Activated CD8-positive, alpha-beta memory T cell treated with anti-CD3 and anti-CD28 coated beads, Interleukin-2, amount 10 ng/mL, durations not matched to agents 7 days and 5 days (primary cell): ENCODE results near the gene GREB1L. TPM values are rescaled to one million over a fixed set of nuclear protein-coding genes. Genes with fewer than 3 reads are reported as not detected.
"Not testable (repeated sequence)": the region's sequence is repeated elsewhere in the genome, so short reads cannot be mapped to it uniquely, and the experiment has no call there.

Source experiments
- ATAC-seq: fragments of 150-1000 bp; cut with Tn5 transposase; one replicate; pipeline ENCODE4 v1.10.0; 2021; ENCODE audit warnings: moderate library complexity
- CTCF ChIA-PET: fragments of 350-600 bp; sonication (Branson Sonifier 250); formaldehyde crosslinking; loops from one replicate; lab custom pipeline; 2021; ENCODE audit warnings: antibody characterized with exemption; lab: Charles Lee
- DNase-seq: peaks from one replicate; pipeline ENCODE4 v3.0.0-alpha.2; 2020
- H3K27ac Mint-ChIP-seq: one replicate; pipeline ENCODE4 v1.8.0; 2021; ENCODE audit warnings: mild to moderate bottlenecking, mixed read lengths
- H3K27me3 Mint-ChIP-seq: one replicate; pipeline ENCODE4 v1.8.0; 2021; ENCODE audit warnings: mixed read lengths
- H3K36me3 Mint-ChIP-seq: one replicate; pipeline ENCODE4 v1.8.0; 2021; ENCODE audit warnings: mild to moderate bottlenecking, mixed read lengths
- H3K4me1 Mint-ChIP-seq: one replicate; pipeline ENCODE4 v1.8.0; 2021; ENCODE audit warnings: mixed read lengths
- H3K4me3 Mint-ChIP-seq: one replicate; pipeline ENCODE4 v1.8.0; 2021; ENCODE audit warnings: mild to moderate bottlenecking, moderate library complexity, mixed read lengths
- H3K9me3 Mint-ChIP-seq: one replicate; pipeline ENCODE4 v1.8.0; 2022; ENCODE audit warnings: low read depth, mixed read lengths
- total RNA-seq, 2 experiments: library from RNA; stranded (reverse); gene quantifications; one replicate each; pipeline ENCODE4 v1.2.3, GENCODE V29; 2021

GREB1L gene
- total RNA-seq, 2 experiments from 2014 or later, result not detected

- ATAC-seq (no peak), DNase-seq (no peak)
- Mint-ChIP-seq H3K4me1 (no peaks in the 10 kb centered on the region), H3K4me3 (no peak overlapping the region), H3K27me3 (no peaks in the 10 kb centered on the region), H3K36me3 (no peaks in the 10 kb centered on the region), H3K9me3 (no peaks in the 10 kb centered on the region), H3K27ac (no peak overlapping the region)
- CTCF ChIA-PET, result interaction anchor here (0.6 kb wide), 1 partner anchor 460 kb away, joined by 5 read pairs; no protein-coding TSS in a partner anchor
These were observed 30.1 kb downstream of the GREB1L start for GRCh38 chr18:21272016-21272579.

DNA sequence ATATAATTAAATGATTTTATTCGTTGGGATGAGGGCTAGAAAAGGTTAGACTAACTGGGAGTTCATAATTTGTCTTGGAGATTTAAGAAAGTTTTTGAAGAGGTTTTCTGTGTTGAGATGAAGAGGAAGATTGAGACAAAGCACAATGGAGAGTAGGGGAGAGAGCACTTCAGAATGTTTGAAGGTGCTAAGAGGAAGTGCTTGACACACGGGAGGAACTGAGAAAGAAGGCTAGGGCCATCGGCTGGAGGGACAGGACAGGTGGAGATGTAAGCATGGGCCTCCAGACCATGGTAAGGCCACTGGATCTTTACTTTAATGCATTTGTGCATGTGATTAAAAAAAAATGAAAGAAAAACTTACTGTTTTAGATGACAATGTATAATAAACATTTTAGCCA lies 31.5 kb downstream of the GREB1L start:
- no peaks in the 10 kb centered on the region for H3K4me1 Mint-ChIP-seq
- no peaks in the 10 kb centered on the region for H3K36me3 Mint-ChIP-seq
- no peaks in the 10 kb centered on the region for H3K27me3 Mint-ChIP-seq
- H3K4me3 Mint-ChIP-seq, result no peak overlapping the region
- ATAC-seq (no peak), DNase-seq (no peak)
- no peaks in the 10 kb centered on the region for H3K9me3 Mint-ChIP-seq
- H3K27ac Mint-ChIP-seq, result no peak overlapping the region
- CTCF ChIA-PET, result no interaction called here

GRCh38 chr18:21275645-21276044 lies 33.6 kb downstream of the GREB1L start:
- Mint-ChIP-seq H3K4me3 (no peak overlapping the region), H3K27ac (no peak overlapping the region), H3K9me3 (no peaks in the 10 kb centered on the region), H3K4me1 (no peaks in the 10 kb centered on the region), H3K27me3 (peaks cover 2% of the 10 kb centered on the region), H3K36me3 (no peaks in the 10 kb centered on the region)
- no peak for DNase-seq
- no peak for ATAC-seq
- CTCF ChIA-PET, result no interaction called here

- DNase-seq (no peak), ATAC-seq (no peak)
- Mint-ChIP-seq H3K27ac (no peak overlapping the region), H3K36me3 (no peaks in the 10 kb centered on the region), H3K4me3 (no peak overlapping the region), H3K27me3 (peaks cover 4% of the 10 kb centered on the region), H3K9me3 (no peaks in the 10 kb centered on the region), H3K4me1 (no peaks in the 10 kb centered on the region)
- CTCF ChIA-PET, result no interaction called here
These were observed 35.5 kb downstream of the GREB1L start for GRCh38 chr18:21277578-21277977.

- DNase-seq, H3K36me3 Mint-ChIP-seq, H3K4me3 Mint-ChIP-seq, CTCF ChIA-PET, H3K9me3 Mint-ChIP-seq, H3K27ac Mint-ChIP-seq, H3K27me3 Mint-ChIP-seq, H3K4me1 Mint-ChIP-seq, ATAC-seq: not testable (repeated sequence)
These were observed 36.2 kb downstream of the GREB1L start for GRCh38 chr18:21278218-21278617.

DNA sequence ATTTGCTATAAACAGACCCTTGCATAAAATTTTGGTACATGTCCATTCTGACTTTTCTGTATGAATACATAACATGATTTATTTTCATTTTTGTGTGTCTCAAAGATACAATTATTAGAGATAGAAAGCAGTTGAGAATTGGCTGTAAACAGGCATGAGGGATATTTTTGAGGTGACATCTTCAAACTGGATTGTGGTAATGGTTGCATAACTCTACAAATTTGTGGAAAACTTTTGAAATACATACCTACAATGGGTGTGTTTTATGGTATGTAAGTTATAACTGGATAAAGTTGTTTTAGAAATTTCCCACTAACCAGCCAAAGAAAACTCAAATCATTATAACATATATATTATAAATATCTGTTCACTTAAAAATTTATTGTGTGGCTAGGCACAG lies 39.6 kb downstream of the GREB1L start:
- no peak overlapping the region for H3K27ac Mint-ChIP-seq
- no peak overlapping the region for H3K4me3 Mint-ChIP-seq
- no peaks in the 10 kb centered on the region for H3K36me3 Mint-ChIP-seq
- no peaks in the 10 kb centered on the region for H3K9me3 Mint-ChIP-seq
- ATAC-seq, result no peak
- CTCF ChIA-PET, result no interaction called here
- H3K27me3 Mint-ChIP-seq, result peaks cover 18% of the 10 kb centered on the region
- no peaks in the 10 kb centered on the region for H3K4me1 Mint-ChIP-seq
- no peak for DNase-seq

- no peaks in the 10 kb centered on the region for H3K4me1 Mint-ChIP-seq
- H3K36me3 Mint-ChIP-seq, result no peaks in the 10 kb centered on the region
- CTCF ChIA-PET, result no interaction called here
- peaks cover 20% of the 10 kb centered on the region for H3K27me3 Mint-ChIP-seq
- DNase-seq (no peak), ATAC-seq (no peak)
- no peaks in the 10 kb centered on the region for H3K9me3 Mint-ChIP-seq
- no peak overlapping the region for H3K27ac Mint-ChIP-seq
- H3K4me3 Mint-ChIP-seq, result no peak overlapping the region
These were observed 42.5 kb downstream of the GREB1L start for GRCh38 chr18:21284540-21284939.

DNA sequence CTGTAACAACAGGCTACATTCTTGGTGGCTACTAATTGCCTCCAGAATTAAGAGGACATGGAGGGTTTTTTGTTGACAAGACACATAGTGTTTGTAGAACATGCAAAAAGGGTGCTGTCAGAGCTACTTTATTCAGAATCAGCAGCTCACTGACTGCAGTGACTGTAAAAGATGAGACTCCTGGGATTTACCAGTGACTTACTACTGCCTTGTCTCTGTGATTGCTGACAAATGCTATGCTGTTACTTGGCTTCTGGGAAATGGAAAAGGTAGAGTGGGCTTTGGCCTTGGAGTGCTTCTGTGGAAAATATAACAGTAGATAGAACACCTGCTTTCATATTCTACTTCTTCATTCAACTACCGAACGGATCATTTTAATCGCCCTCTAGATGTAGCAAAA lies 47.8 kb downstream of the GREB1L start:
- Mint-ChIP-seq H3K4me1 (no peaks in the 10 kb centered on the region), H3K4me3 (no peak overlapping the region), H3K27ac (no peak overlapping the region), H3K27me3 (peaks cover 9% of the 10 kb centered on the region), H3K9me3 (no peaks in the 10 kb centered on the region), H3K36me3 (no peaks in the 10 kb centered on the region)
- CTCF ChIA-PET, result no interaction called here
- DNase-seq, result no peak
- no peak for ATAC-seq

GRCh38 chr18:21291106-21291505 lies 49.1 kb downstream of the GREB1L start:
- DNase-seq (no peak), ATAC-seq (no peak)
- Mint-ChIP-seq H3K36me3 (no peaks in the 10 kb centered on the region), H3K27me3 (peaks cover 7% of the 10 kb centered on the region), H3K4me1 (no peaks in the 10 kb centered on the region), H3K27ac (no peak overlapping the region), H3K4me3 (no peak overlapping the region), H3K9me3 (no peaks in the 10 kb centered on the region)
- CTCF ChIA-PET, result no interaction called here

- no peak for DNase-seq
- CTCF ChIA-PET, result no interaction called here
- no peaks in the 10 kb centered on the region for H3K9me3 Mint-ChIP-seq
- H3K36me3 Mint-ChIP-seq, result no peaks in the 10 kb centered on the region
- H3K27ac Mint-ChIP-seq, result no peak overlapping the region
- H3K4me3 Mint-ChIP-seq, result no peak overlapping the region
- H3K4me1 Mint-ChIP-seq, result no peaks in the 10 kb centered on the region
- H3K27me3 Mint-ChIP-seq, result peaks cover 2% of the 10 kb centered on the region
- ATAC-seq, result no peak
These were observed 51.4 kb downstream of the GREB1L start for GRCh38 chr18:21293479-21293878.

- Mint-ChIP-seq H3K9me3 (no peaks in the 10 kb centered on the region), H3K36me3 (no peaks in the 10 kb centered on the region), H3K27me3 (peaks cover 2% of the 10 kb centered on the region), H3K4me3 (no peak overlapping the region), H3K4me1 (no peaks in the 10 kb centered on the region), H3K27ac (no peak overlapping the region)
- no peak for ATAC-seq
- CTCF ChIA-PET, result no interaction called here
- DNase-seq, result no peak
These were observed 53.1 kb downstream of the GREB1L start for GRCh38 chr18:21295101-21295500.

- no peak overlapping the region for H3K4me3 Mint-ChIP-seq
- CTCF ChIA-PET, result no interaction called here
- no peaks in the 10 kb centered on the region for H3K36me3 Mint-ChIP-seq
- no peak for ATAC-seq
- H3K9me3 Mint-ChIP-seq, result no peaks in the 10 kb centered on the region
- no peak overlapping the region for H3K27ac Mint-ChIP-seq
- peaks cover 5% of the 10 kb centered on the region for H3K27me3 Mint-ChIP-seq
- no peaks in the 10 kb centered on the region for H3K4me1 Mint-ChIP-seq
- DNase-seq, result no peak
These were observed 54.0 kb downstream of the GREB1L start for GRCh38 chr18:21296045-21296444.

- H3K27me3 Mint-ChIP-seq, result peaks cover 2% of the 10 kb centered on the region
- H3K36me3 Mint-ChIP-seq, result no peaks in the 10 kb centered on the region
- DNase-seq (no peak), ATAC-seq (no peak)
- no peak overlapping the region for H3K4me3 Mint-ChIP-seq
- H3K9me3 Mint-ChIP-seq, result no peaks in the 10 kb centered on the region
- H3K27ac Mint-ChIP-seq, result no peak overlapping the region
- CTCF ChIA-PET, result no interaction called here
- no peaks in the 10 kb centered on the region for H3K4me1 Mint-ChIP-seq
These were observed 56.3 kb downstream of the GREB1L start for GRCh38 chr18:21298351-21298750.

DNA sequence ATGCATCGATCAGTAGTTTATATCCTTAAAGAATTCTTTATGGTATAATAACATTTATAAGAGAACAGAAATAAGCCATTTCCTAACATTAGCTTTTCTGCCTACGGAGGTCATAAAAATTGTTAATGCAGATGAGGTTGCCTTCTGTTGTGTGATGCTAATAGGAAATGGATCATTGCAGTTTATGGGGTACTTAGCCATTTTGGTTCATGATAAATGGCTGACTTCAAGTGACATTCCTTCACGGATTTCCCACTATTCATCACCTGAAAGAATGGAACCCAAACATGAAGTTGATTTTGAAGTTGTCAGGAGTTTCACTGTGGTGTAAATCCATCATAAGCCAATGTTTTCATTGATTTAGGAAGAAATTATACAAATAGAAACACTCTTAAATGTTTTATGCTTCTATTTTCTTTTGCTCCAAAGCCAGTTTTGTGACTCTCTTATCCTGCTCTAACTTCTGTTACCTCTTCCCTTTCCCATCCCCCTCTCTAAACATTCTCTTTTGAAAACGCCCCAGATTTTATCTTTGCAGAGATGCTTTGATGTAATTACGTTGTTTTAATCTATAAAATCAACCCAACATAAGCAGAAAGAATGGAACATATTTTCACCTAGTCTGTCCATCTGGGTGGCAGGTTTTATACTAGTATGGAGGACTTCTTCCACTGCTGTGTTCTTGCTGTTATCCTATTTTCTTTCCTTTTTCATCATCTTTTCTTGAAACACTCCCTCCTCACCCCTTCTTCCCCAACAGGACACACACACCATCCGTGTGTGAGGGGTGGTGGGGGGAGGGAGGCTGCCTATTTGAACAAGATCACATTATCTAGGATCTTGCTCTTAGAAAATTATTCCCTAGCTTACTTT lies 58.2 kb downstream of the GREB1L start:
- CTCF ChIA-PET, result no interaction called here
- H3K27ac Mint-ChIP-seq, result no peak overlapping the region

More for the DNA sequence above, 58.2 kb downstream of the GREB1L start:
- Mint-ChIP-seq H3K36me3 (no peaks in the 10 kb centered on the region), H3K4me1 (no peaks in the 10 kb centered on the region), H3K27me3 (peaks cover 2% of the 10 kb centered on the region), H3K4me3 (no peak overlapping the region), H3K9me3 (no peaks in the 10 kb centered on the region)
- DNase-seq (no peak), ATAC-seq (no peak)
